SHP77 treated with DMSO at 0.1 percent for 48 hours (cell line): ENCODE measurements around the gene TAF1C.

Experiments
- DNase-seq: peaks from one replicate; lab custom pipeline; 2025; lab: John Stamatoyannopoulos, UW

TAF1C gene

DNA sequence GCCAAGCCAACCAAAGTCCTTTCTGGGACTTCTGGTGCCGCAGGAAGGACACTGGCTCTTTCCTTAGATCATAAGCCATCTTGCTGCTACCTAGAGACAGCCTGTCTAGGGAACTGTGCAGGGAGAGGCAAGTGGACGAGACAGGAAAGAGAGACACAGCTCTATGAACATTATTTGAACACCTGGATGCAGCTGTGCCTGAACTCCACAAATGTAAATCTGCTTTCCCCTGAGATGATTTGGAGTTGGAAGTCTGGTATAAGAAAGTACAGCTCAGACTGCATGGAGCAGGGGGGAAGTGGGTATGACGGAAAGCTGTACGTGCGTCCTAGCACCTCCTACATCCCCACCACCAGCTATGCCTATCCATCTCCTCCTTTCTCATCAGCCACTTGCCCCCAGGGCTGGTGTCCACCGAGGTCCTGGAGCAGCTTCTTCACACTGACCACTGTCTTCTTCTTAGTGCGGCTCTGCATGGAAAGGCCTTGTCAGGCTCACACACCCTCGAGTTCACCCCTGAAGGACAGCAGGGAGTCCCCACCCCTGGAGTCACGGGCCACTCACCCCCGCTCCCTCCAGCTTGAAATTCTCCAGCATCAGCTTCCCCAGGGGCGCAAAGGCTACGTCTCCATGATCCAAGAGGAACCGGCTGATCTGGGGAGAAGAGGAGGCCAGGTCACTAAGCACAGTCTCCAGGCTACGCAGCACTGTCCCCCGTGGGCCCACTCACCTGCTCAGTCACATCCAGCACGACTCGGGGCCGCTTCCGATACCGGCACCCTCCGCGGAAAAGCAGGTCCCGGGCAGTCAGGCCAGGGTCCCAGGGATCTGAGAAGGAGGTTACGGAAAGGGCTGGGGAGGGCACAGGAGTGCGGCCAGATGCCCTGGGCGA is 3.9 kb downstream of the TAF1C start:
- DNase-seq: no peak

GRCh38 chr16:84182104-84182503 is 4.8 kb downstream of the TAF1C start:
- no peak for DNase-seq

DNA sequence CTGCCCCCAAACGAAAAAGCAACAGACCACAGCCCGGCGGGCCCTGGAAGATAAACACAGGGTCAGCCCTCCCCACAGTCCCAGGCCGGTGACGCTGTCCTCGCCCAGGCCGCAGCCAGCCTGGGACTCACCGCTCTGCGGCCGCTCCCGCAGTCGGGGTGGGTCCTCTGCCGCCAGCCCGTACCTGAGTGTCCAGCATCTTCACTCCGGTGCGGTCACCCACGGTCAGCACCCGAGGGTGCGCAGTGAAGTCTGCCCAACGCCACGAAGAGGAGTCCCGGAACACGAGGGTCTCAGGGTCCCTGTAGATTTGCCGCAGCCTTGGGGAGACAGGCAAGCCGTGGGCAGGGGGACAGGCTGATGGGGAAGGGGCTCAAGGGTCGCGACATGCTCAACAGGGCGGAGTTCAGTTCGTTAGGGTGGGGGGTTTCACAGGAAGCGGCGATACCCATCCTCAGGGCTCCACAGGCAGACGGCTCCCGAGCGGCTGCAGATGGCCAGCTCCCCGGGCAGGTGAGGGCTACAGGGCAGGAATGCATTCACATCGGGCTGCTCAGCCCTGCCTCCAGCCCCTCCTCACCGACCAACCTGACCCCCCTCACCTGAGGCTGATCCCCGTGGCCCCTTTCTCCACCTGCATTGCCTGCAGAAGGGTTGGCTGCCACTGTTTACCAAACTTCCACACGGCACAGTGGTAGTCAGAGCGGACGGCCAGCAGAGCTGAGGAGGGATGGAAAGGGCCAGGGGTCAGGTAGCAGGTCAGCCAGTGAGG is 5.5 kb downstream of the TAF1C start:
- no peak for DNase-seq

GRCh38 chr16:84180519-84181140 is 6.2 kb downstream of the TAF1C start:
- DNase-seq: no peak

- no peak for DNase-seq
These were observed 7.1 kb downstream of the TAF1C start for GRCh38 chr16:84179612-84180320.

GRCh38 chr16:84178892-84179611 is 7.8 kb downstream of the TAF1C start:
- DNase-seq: no peak

GRCh38 chr16:84178146-84178765 is 8.6 kb downstream of the TAF1C start:
- DNase-seq: no peak

- no peak for DNase-seq
These were observed 9.2 kb downstream of the TAF1C start for GRCh38 chr16:84177741-84178073.

- DNase-seq: no peak
These were observed 10.4 kb downstream of the TAF1C start for GRCh38 chr16:84176192-84177053.

DNA sequence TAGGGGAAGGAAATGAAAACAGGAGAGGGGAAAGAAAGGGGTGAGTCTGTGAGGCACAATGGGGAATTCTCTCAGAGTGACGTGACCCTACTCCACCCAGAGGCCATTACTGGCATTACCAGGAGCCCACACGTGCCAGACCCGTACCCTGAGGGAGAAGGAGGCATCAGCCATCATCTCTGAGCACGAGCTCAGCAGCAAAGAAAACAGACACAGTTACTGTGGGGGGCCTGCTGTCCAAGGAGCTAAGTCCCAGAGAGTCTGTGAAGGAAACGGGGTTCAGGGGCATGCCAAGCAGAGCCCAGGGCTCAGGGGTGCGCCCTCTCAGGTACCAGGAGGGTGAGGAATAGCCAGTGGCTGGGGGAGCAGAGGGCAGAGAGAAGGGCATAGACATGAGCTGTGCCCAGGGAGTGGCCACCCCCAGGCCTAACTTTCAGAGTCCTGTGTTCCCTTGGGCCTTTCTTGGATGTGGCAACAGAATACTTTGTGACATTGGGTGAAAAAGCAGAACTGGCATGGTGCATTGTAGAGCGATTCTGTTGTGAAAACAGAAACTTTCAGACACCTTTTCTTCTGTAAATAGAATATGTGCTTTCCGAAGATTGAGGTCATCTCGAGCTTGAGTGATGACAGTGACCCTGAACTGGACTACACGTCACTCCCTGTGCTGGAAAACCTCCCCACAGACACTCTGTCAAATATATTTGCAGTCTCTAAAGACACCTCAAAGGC is 11.3 kb downstream of the TAF1C start:
- no peak for DNase-seq

- no peak for DNase-seq
These were observed 12.5 kb downstream of the TAF1C start for GRCh38 chr16:84174396-84174795.

DNA sequence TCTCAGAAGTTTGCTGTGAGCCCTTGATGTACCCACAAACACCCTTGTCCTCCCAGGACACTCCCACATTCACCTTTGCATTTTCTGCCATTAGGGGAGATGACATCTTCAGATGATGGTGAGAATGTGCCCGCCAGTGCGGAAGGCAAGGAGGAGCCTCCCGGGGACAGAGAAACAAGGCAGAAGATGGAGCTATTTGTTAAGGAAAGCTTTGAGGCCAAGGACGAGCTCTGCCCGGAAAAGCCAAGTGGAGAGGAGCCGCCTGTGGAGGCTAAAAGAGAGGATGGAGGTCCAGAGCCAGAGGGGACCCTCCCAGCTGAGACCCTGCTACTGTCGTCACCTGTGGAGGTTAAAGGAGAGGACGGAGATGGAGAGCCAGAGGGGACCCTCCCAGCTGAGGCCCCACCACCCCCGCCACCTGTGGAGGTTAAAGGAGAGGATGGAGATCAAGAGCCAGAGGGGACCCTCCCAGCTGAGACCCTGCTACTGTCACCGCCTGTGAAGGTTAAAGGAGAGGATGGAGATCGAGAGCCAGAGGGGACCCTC is 17.0 kb downstream of the TAF1C start:
- no peak for DNase-seq

DNA sequence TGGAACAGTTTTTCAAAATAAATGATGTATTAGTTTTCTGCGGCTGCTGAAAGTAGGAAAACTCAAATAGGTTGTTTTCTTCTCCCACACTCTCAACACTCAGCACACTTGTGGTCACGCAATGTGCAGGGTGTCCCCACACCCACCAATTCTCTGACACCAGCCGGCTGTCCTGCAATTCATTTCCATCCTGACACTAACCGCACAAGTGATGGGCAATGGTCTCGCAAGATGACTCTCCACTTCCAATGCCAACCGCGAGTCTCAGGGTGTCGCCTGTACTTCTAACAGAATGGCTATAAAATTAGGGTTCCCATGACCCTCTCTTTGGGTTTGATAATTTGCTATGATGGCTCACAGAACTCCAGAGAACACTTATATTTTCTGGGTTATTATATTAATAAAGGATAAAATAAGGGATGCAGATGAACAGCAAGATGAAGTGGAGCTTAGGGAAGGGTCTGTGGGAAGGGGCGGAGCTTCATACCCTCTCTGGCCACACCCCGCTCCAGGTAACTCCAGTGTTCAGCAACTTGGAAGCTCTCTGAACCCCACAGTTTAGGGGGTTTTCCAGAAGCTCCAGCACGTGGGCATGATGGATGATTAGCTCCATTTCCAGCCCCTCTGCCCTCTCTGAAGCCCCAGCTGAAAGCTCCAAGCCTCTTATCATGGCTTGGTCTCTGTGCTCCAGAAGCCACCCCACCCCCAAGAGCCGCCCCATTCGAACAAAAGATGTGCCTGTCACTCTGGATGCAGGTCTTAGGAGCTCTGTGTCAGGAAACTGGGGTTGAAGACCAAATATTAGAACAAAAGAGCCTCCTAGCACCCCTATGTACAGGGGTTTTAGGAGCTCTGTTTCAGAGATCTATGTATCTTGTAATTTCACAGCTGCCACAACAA is 19.8 kb downstream of the TAF1C start:
- no peak for DNase-seq

GRCh38 chr16:84165746-84166145 is 21.1 kb downstream of the TAF1C start:
- DNase-seq: no peak

GRCh38 chr16:84161801-84162200 is 25.1 kb downstream of the TAF1C start:
- DNase-seq: no peak

DNA sequence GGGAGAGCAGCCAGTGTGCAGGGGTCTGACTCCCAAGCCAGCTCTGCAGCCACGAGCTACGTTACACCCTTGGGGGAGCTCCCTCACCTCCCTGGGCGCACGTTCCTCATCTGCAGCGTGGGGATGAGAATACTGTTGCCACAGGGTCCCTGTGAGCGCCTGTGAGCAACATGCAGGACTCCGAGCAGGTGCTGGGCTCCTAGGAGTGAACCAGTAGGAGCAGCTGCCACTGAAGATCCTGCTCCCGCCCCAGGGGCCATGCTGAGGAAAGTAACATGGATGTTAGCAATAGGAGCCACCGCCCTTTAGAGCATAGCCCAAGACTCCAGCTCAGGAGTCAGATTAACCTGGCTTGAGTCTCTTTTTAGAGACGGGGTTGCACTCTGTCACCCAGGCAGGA is 25.8 kb downstream of the TAF1C start:
- no peak for DNase-seq

- DNase-seq: no peak
These were observed 27.1 kb downstream of the TAF1C start for GRCh38 chr16:84159800-84160199.

DNA sequence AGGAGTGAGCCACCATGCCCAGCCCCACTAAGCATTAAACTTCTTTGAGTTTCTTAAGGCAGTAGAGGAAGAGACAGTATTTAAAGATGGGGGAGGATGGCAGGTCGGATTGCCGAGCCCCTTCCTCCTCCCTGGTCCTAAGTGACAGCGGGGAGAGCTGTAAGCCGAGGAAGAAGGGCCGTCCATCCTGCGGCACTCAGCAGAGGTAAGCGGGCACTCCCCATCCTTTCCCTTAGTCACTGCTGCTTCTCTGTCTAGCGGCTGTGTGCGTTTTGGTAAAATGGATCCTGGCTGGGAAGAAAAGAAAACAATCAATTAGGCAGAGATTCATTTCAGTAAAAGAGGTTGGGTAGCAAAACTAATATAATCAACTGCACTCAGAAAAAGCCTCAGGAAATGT is 27.9 kb downstream of the TAF1C start:
- no peak for DNase-seq
